H1 (cell line): ENCODE data around the gene UTP14C. TPM values are rescaled to one million over a fixed set of nuclear protein-coding genes. Genes with fewer than 3 reads are reported as not detected.

Source experiments
- CTCF ChIA-PET: fragments of 300-600 bp; sonication (Branson Sonifier 250); formaldehyde crosslinking; loops from one replicate; lab custom pipeline; 2021; ENCODE audit not compliant: partially characterized antibody; lab: Charles Lee
- POLR2A ChIA-PET: fragments of 300-600 bp; sonication (Branson Sonifier 250); formaldehyde crosslinking; loops from one replicate; lab custom pipeline; 2021; ENCODE audit warnings: inconsistent platforms; ENCODE audit not compliant: partially characterized antibody; lab: Charles Lee
- DNase-seq, 2 experiments: peaks; one replicate each; pipeline versions ENCODE4 v3.0.0 to v3.0.0-alpha.2; 2010 to 2022; ENCODE audit warnings: low spot score in 2 of 2, low read depth in 1 of 2, mixed read lengths in 1 of 2
- FAIRE-seq: peaks from 2 replicates; lab custom pipeline; 2011; peaks lifted over from hg19 to GRCh38; lab: Jason Lieb, UNC
- H2AFZ ChIP-seq: 2 replicates; pipeline ENCODE4 v1.8.1; 2012; ENCODE audit warnings: low read length, inconsistent platforms
- H2AK5ac ChIP-seq: 2 replicates; pipeline ENCODE4 v1.6.1; 2013; ENCODE audit warnings: low read depth, low read length
- H2BK120ac ChIP-seq: replicated peaks from 2 replicates; pipeline ENCODE3; 2013; ENCODE audit warnings: low read depth, low read length, inconsistent platforms
- H2BK12ac ChIP-seq: 2 replicates; pipeline ENCODE4 v1.6.1; 2013; ENCODE audit warnings: low read depth, low read length
- H2BK15ac ChIP-seq: 2 replicates; pipeline ENCODE4 v1.6.1; 2013; ENCODE audit warnings: low read length
- H2BK20ac ChIP-seq: 2 replicates; pipeline ENCODE4 v1.6.1; 2013; ENCODE audit warnings: low read length
- H2BK5ac ChIP-seq: 2 replicates; pipeline ENCODE4 v1.6.1; 2013; ENCODE audit warnings: low read depth, low read length
- H3K14ac ChIP-seq: 2 replicates; pipeline ENCODE4 v1.6.1; 2013; ENCODE audit warnings: inconsistent platforms; ENCODE audit not compliant: insufficient read length
- H3K18ac ChIP-seq: 2 replicates; pipeline ENCODE4 v1.6.1; 2013; ENCODE audit warnings: low read length; ENCODE audit errors: extremely low read depth
- H3K23ac ChIP-seq: 2 replicates; pipeline ENCODE4 v1.6.1; 2013; ENCODE audit warnings: inconsistent platforms; ENCODE audit not compliant: insufficient read length
- H3K23me2 ChIP-seq: 2 replicates; pipeline ENCODE4 v1.6.1; 2013; ENCODE audit warnings: low read depth, low read length
- H3K27ac ChIP-seq: 2 replicates; pipeline ENCODE4 v1.6.1; 2011; ENCODE audit warnings: low read depth, low read length, inconsistent platforms
- H3K27me3 ChIP-seq, 4 experiments: replicated peaks in 1 of 4; 1 replicate in 1 of 4; 2 replicates in 3 of 4; pipeline versions ENCODE4 v1.6.1 to v1.8.1; 2011 to 2013; ENCODE audit warnings: low read length in 3 of 4, mild to moderate bottlenecking in 3 of 4, inconsistent platforms in 2 of 4, mixed read lengths in 2 of 4, moderate library complexity in 1 of 4; ENCODE audit not compliant: control insufficient read depth in 3 of 4, insufficient read depth in 3 of 4; ENCODE audit errors: extremely low read depth in 1 of 4
- H3K36me3 ChIP-seq, 4 experiments: 2 replicates each; pipeline versions ENCODE4 v1.6.1 to v1.8.1; 2011 to 2013; ENCODE audit warnings: mild to moderate bottlenecking in 4 of 4, low read length in 3 of 4, moderate library complexity in 2 of 4, control low read depth in 1 of 4, inconsistent platforms in 1 of 4; ENCODE audit not compliant: insufficient read depth in 4 of 4, control insufficient read depth in 2 of 4
- H3K4ac ChIP-seq: replicated peaks from 2 replicates; pipeline ENCODE3; 2013; ENCODE audit warnings: low read length, low read depth, mixed read lengths, inconsistent platforms; ENCODE audit not compliant: insufficient read length
- H3K4me1 ChIP-seq, 4 experiments: replicated peaks in 1 of 4; 1 replicate in 1 of 4; 2 replicates in 3 of 4; pipeline versions ENCODE4 v1.6.1 to v1.8.1; 2011 to 2013; ENCODE audit warnings: low read length in 3 of 4, inconsistent platforms in 2 of 4, mixed read lengths in 1 of 4; ENCODE audit not compliant: insufficient read depth in 4 of 4, control insufficient read depth in 3 of 4
- H3K4me2 ChIP-seq, 2 experiments: 2 replicates each; pipeline versions ENCODE4 v1.6.1 to v1.8.1; 2011 to 2013; ENCODE audit warnings: low read depth in 2 of 2, low read length in 2 of 2, control low read depth in 1 of 2, inconsistent platforms in 1 of 2, mild to moderate bottlenecking in 1 of 2; ENCODE audit not compliant: insufficient read depth in 1 of 2
- H3K4me3 ChIP-seq, 4 experiments: fragments of 200-600, 300-600 bp in 1 of 4; sonication (generic), shearing (Covaris generic), sonication (Bioruptor Twin) in 1 of 4; 2 replicates each; pipeline versions ENCODE4 v1.5.1 to v1.8.1; 2011 to 2016; ENCODE audit warnings: low read length in 4 of 4, low read depth in 3 of 4, control low read depth in 2 of 4, inconsistent platforms in 2 of 4, mild to moderate bottlenecking in 2 of 4, mixed read lengths in 1 of 4, moderate library complexity in 1 of 4; ENCODE audit not compliant: insufficient read depth in 2 of 4; ENCODE audit errors: extremely low read depth in 1 of 4
- H3K56ac ChIP-seq: replicated peaks from 2 replicates; pipeline ENCODE3; 2013; ENCODE audit warnings: low read depth, mild to moderate bottlenecking, mixed read lengths, low read length, inconsistent platforms; ENCODE audit not compliant: insufficient read length
- H3K79me1 ChIP-seq: 2 replicates; pipeline ENCODE4 v1.6.1; 2013; ENCODE audit warnings: low read depth, low read length, control low read depth
- H3K79me2 ChIP-seq, 2 experiments: 2 replicates each; pipeline versions ENCODE4 v1.6.1 to v1.8.1; 2012 to 2013; ENCODE audit warnings: low read length in 2 of 2, mild to moderate bottlenecking in 2 of 2, inconsistent platforms in 1 of 2; ENCODE audit not compliant: insufficient read depth in 2 of 2, control insufficient read depth in 1 of 2
- H3K9ac ChIP-seq, 4 experiments: replicated peaks in 1 of 4; 1 replicate in 1 of 4; 2 replicates in 3 of 4; pipeline versions ENCODE4 v1.6.1 to v1.8.1; 2011 to 2013; ENCODE audit warnings: low read depth in 3 of 4, low read length in 3 of 4, control low read depth in 2 of 4, mild to moderate bottlenecking in 2 of 4, moderate library complexity in 2 of 4, inconsistent platforms in 1 of 4; ENCODE audit errors: extremely low read depth in 1 of 4
- H3K9me3 ChIP-seq, 2 experiments: 2 replicates each; pipeline versions ENCODE4 v1.6.1 to v1.8.1; 2012 to 2013; ENCODE audit warnings: mild to moderate bottlenecking in 2 of 2, moderate library complexity in 2 of 2, control low read depth in 1 of 2, inconsistent platforms in 1 of 2, low read depth in 1 of 2, low read length in 1 of 2, mixed read lengths in 1 of 2; ENCODE audit not compliant: insufficient read depth in 2 of 2
- H4K20me1 ChIP-seq, 2 experiments: replicated peaks in 1 of 2; 2 replicates each; pipeline versions ENCODE3 to v1.8.1; 2011 to 2013; ENCODE audit warnings: inconsistent platforms in 2 of 2, low read length in 2 of 2, mild to moderate bottlenecking in 1 of 2; ENCODE audit not compliant: insufficient read depth in 2 of 2, control insufficient read depth in 1 of 2
- H4K5ac ChIP-seq: 2 replicates; pipeline ENCODE4 v1.6.1; 2013; ENCODE audit warnings: low read length, low read depth, mixed read lengths, inconsistent platforms; ENCODE audit not compliant: insufficient read length
- H4K8ac ChIP-seq: 2 replicates; pipeline ENCODE4 v1.8.0; 2013; ENCODE audit warnings: mild to moderate bottlenecking, moderate library complexity, low read length, inconsistent platforms; ENCODE audit not compliant: insufficient read depth; ENCODE audit errors: extremely low read depth
- H4K91ac ChIP-seq: replicated peaks from 2 replicates; pipeline ENCODE3; 2013; ENCODE audit warnings: low read length, mixed read lengths, inconsistent platforms; ENCODE audit not compliant: insufficient read length
- ASH2L ChIP-seq: fragments of 200-600, 300-600 bp; sonication (generic); IDR thresholded peaks from one replicate; pipeline ENCODE4 v1.7.1; 2017; ENCODE audit warnings: low read length
- BACH1 ChIP-seq: IDR thresholded peaks from 2 replicates; pipeline ENCODE4 v1.6.1; 2012; ENCODE audit warnings: low read length, improper control_type of control experiment
- CBX5 ChIP-seq: fragments of 300-800, 300-1000 bp; sonication (generic); IDR thresholded peaks from 2 replicates; pipeline ENCODE4 v1.7.1; 2016; ENCODE audit warnings: antibody characterized with exemption, low read length, low read depth
- CHD1 ChIP-seq: IDR thresholded peaks from 2 replicates; pipeline ENCODE4 v1.6.1; 2012; ENCODE audit warnings: low read depth, low read length, improper control_type of control experiment
- EZH2 ChIP-seq: fragments of 200-600 bp; sonication (generic); IDR thresholded peaks from 2 replicates; pipeline ENCODE4 v1.7.1; 2012; ENCODE audit warnings: low read depth, mild to moderate bottlenecking, moderate library complexity, low read length, inconsistent platforms; ENCODE audit not compliant: severe bottlenecking
- FOSL1 ChIP-seq: IDR thresholded peaks from 2 replicates; pipeline ENCODE4 v1.6.1; 2011; ENCODE audit warnings: mild to moderate bottlenecking, low read depth, low read length, moderate library complexity; ENCODE audit not compliant: insufficient read depth
- GTF2F1 ChIP-seq: IDR thresholded peaks from 2 replicates; pipeline ENCODE4 v1.6.1; 2012; ENCODE audit warnings: low read depth, low read length, improper control_type of control experiment, borderline replicate concordance
- JUND ChIP-seq: IDR thresholded peaks from 2 replicates; pipeline ENCODE4 v1.6.1; 2011; ENCODE audit warnings: mild to moderate bottlenecking, improper control_type of control experiment, low read length
- MAFK ChIP-seq: IDR thresholded peaks from 2 replicates; pipeline ENCODE4 v1.6.1; 2012; ENCODE audit warnings: low read depth, mild to moderate bottlenecking, improper control_type of control experiment, low read length
- RFX5 ChIP-seq: IDR thresholded peaks from 2 replicates; pipeline ENCODE4 v1.6.1; 2011; ENCODE audit warnings: low read depth, low read length, improper control_type of control experiment, borderline replicate concordance
- SIN3A ChIP-seq, 2 experiments: IDR thresholded peaks in 1 of 2; conservative IDR thresholded peaks in 1 of 2; 2 replicates each; pipeline ENCODE4 v1.6.1; 2011 to 2012; ENCODE audit warnings: low read length in 2 of 2, improper control_type of control experiment in 1 of 2, low read depth in 1 of 2, mild to moderate bottlenecking in 1 of 2
- SIX5 ChIP-seq: IDR thresholded peaks from 2 replicates; pipeline ENCODE4 v1.6.1; 2011; ENCODE audit warnings: mild to moderate bottlenecking, low read depth, low read length
- TAF1 ChIP-seq: IDR thresholded peaks from 2 replicates; pipeline ENCODE4 v1.6.1; 2011; ENCODE audit warnings: mild to moderate bottlenecking, low read depth, low read length
- TBP ChIP-seq: IDR thresholded peaks from 2 replicates; pipeline ENCODE4 v1.6.1; 2011; ENCODE audit warnings: low read depth, low read length, improper control_type of control experiment
- TCF12 ChIP-seq: IDR thresholded peaks from 2 replicates; pipeline ENCODE4 v1.6.1; 2011; ENCODE audit warnings: low read depth, mild to moderate bottlenecking, low read length
- WGBS, 2 experiments: shearing (Covaris generic) in 1 of 2; methylation state at CpG; one replicate each; pipeline versions ENCODE4 v1.1.6 to v1.1.7; 2013 to 2015; ENCODE audit warnings: low lambda C conversion rate in 2 of 2, mixed read lengths in 2 of 2, inconsistent platforms in 1 of 2, low coverage in 1 of 2, missing lambda C conversion rate in 1 of 2; ENCODE audit not compliant: insufficient replicate concordance in 2 of 2, insufficient coverage in 1 of 2, insufficient read length in 1 of 2; ENCODE audit errors: extremely low coverage in 1 of 2, missing lambda C conversion rate in 1 of 2; 5-methylcytosine and 5-hydroxymethylcytosine counted together
- polyA plus RNA-seq, 7 experiments: library from polyadenylated mRNA; depleted of rRNA in 3 of 7; stranded (reverse) in 5 of 7; unstranded in 2 of 7; fragments of >200 nt in 5 of 7; fragments of 200-250 nt in 2 of 7; gene quantifications; 1 replicate in 5 of 7; 2 replicates in 1 of 7; 4 replicates in 1 of 7; pipeline versions ENCODE4 v1.2.1 to v1.2.3, GENCODE V29; 2011 to 2013; ENCODE audit warnings: missing spikeins in 2 of 7, mixed read lengths in 2 of 7
- total RNA-seq: library from RNA; stranded (reverse); fragmentation: NEBNext Ultra II Directional; extraction: Animal tissue kit (Norgen Biotek cat#: 25700); gene quantifications from 2 replicates; pipeline ENCODE4 v1.2.1, GENCODE V29; 2021

Gene UTP14C
- total and polyA plus RNA-seq, 2 of the 8 experiments (the other 6 are each of a cell fraction or from before 2014, with no cell fraction given) = 6.8 to 22.7 TPM

- ChIA-PET CTCF (interaction anchor here (1.4 to 1.6 kb wide), 3 partner anchors 9 to 19 kb away, joined by 3 read pairs; no protein-coding TSS in a partner anchor), POLR2A (interaction anchor here (1.1 kb wide), 1 partner anchor 16 kb away, joined by 3 read pairs; no protein-coding TSS in a partner anchor)
- Histone ChIP-seq H2BK12ac (no peak overlapping the region), H3K4me1 (no peaks in the 10 kb centered on the region; a peak in 1 of 7 replicates), H3K14ac (no peak overlapping the region), H3K4me2 (no peak overlapping the region), H3K4ac (no peak overlapping the region), H4K91ac (no peak overlapping the region), H2AK5ac (no peak overlapping the region), H2AFZ (no peak overlapping the region), H3K79me2 (no peaks in the 10 kb centered on the region), H3K9ac (no peak overlapping the region), H3K4me3 (no peak overlapping the region), H3K23ac (no peak overlapping the region), H3K9me3 (no peaks in the 10 kb centered on the region), H2BK120ac (no peak overlapping the region), H4K5ac (no peak overlapping the region), H2BK5ac (no peak overlapping the region), H4K20me1 (no peaks in the 10 kb centered on the region), H3K56ac (no peak overlapping the region), H3K79me1 (no peaks in the 10 kb centered on the region), H4K8ac (no peak overlapping the region), H2BK15ac (no peak overlapping the region), H3K27ac (no peak overlapping the region), H2BK20ac (no peak overlapping the region), H3K18ac (no peak overlapping the region), H3K23me2 (no peaks in the 10 kb centered on the region), H3K36me3 (no peaks in the 10 kb centered on the region), H3K27me3 (no peaks in the 10 kb centered on the region)
- FAIRE-seq = no peak
- no peak for DNase-seq
- WGBS, 2 experiments = 95% methylated on average over 2 of the region's 2 CpGs; no CpG with 5 or more reads in 1 of the 2 experiments
- TF ChIP-seq GTF2F1 (no peak), CBX5 (no peak), SIN3A (conservative IDR thresholded peaks at IDR 0.05 in 1 of 2, IDR thresholded peaks at IDR 0.05 in 1 of 2; ENCODE audit: low read depth in 1 of 2, low read length in 2 of 2) (no peak), CHD1 (no peak), TCF12 (no peak), EZH2 (no peak), FOSL1 (no peak), MAFK (no peak), BACH1 (no peak), ASH2L (no peak), TBP (no peak), TAF1 (no peak), RFX5 (no peak), JUND (no peak), SIX5 (no peak)
Measured at GRCh38 chr13:52048516-52048915, 24.0 kb downstream of the UTP14C start.
